Measurements from ENCODE around the gene MLLT10. TPM values are rescaled to one million over a fixed set of nuclear protein-coding genes. Genes with fewer than 3 reads are reported as not detected.
"Not testable (repeated sequence)": the region's sequence is repeated elsewhere in the genome, so short reads cannot be mapped to it uniquely, and the experiment has no call there.

Gene MLLT10
- total and polyA plus RNA-seq, 4 donors = 23.1 to 55.5 (median 32.6) TPM

DNA sequence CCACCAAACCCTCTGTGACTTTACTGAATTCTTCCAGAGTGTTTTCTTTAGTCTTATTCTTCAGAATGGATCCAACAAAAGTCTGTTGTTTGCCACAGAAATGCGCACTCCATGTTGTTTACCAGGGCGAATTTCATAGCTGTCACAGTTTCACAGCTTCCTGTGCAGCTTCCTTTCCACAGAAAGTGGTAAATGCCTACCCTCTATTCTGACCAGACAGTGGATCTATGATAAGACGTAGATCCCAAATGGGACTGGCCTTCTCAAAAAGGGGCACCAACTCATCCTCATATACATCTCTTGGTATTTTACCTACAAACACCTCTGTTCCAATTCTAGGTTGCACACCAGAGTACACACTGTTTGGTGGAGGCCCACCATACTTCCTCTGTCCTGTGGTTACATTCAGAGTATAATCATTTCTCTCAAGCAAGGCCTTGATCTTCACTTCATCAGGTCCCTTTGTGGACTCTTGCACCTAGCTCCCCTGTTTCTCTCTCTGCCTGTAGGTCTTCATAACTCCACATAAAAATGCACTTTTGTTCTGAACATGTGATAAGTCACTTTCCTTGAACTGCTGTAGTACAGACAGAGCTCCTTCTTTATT is 91.7 kb downstream of the MLLT10 start:
- Histone ChIP-seq H3K9me3 (ENCODE audit: control insufficient read depth, insufficient read depth, low read length) (no peaks in the 10 kb centered on the region), H3K27ac (ENCODE audit: low read depth, low read length) (no peak overlapping the region), H3K36me3 (ENCODE audit: control insufficient read depth, insufficient read depth, low read length) (peaks cover 5% of the 10 kb centered on the region), H3K4me1 (ENCODE audit: control insufficient read depth, insufficient read depth, low read length) (no peaks in the 10 kb centered on the region), H3K27me3 (ENCODE audit: control insufficient read depth, insufficient read depth, low read length) (no peaks in the 10 kb centered on the region), H3K4me3 (ENCODE audit: low read depth, low read length) (no peak overlapping the region)
- WGBS (ENCODE audit: insufficient coverage) = 88% methylated on average over 3 of the region's 3 CpGs
- DNase-seq (ENCODE audit: low read depth in 4 of 6, low spot score in 6 of 6) = no peak

- no peaks in the 10 kb centered on the region for H3K9me3 ChIP-seq (ENCODE audit: control insufficient read depth, insufficient read depth, low read length)
- DNase-seq (ENCODE audit: low read depth in 4 of 6, low spot score in 6 of 6) = no peak
- no peaks in the 10 kb centered on the region for H3K27me3 ChIP-seq (ENCODE audit: control insufficient read depth, insufficient read depth, low read length)
- no peak overlapping the region for H3K27ac ChIP-seq (ENCODE audit: low read depth, low read length)
- no peaks in the 10 kb centered on the region for H3K4me1 ChIP-seq (ENCODE audit: control insufficient read depth, insufficient read depth, low read length)
- no CpG with 5 or more reads among the region's 3 CpGs for WGBS (ENCODE audit: insufficient coverage)
- H3K36me3 ChIP-seq (ENCODE audit: control insufficient read depth, insufficient read depth, low read length) = peaks cover 3% of the 10 kb centered on the region
- H3K4me3 ChIP-seq (ENCODE audit: low read depth, low read length) = no peak overlapping the region
These were observed 92.6 kb downstream of the MLLT10 start for GRCh38 chr10:21626457-21627161.

DNA sequence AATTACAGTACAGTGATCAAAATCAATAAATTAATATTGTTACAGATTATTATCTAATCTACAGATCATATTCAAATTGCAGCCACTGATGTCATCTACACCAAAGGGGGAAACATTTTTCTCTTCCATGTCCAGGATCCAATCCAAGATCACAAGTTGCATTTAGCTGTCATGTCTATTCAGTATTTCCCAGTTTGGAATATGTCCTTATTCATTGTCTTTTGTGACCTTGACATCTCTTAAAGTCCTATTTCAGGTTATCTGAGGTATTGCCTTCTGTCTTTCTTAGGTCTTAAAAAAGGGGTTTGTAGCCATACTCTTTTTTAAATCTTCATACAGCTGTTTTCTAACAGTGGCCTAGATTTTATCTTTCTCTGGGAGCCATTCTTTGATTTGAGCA is 93.3 kb downstream of the MLLT10 start:
- no peak for DNase-seq (ENCODE audit: low read depth in 4 of 6, low spot score in 6 of 6)
- no peaks in the 10 kb centered on the region for H3K27me3 ChIP-seq (ENCODE audit: control insufficient read depth, insufficient read depth, low read length)
- no peaks in the 10 kb centered on the region for H3K4me1 ChIP-seq (ENCODE audit: control insufficient read depth, insufficient read depth, low read length)
- H3K4me3 ChIP-seq (ENCODE audit: low read depth, low read length) = no peak overlapping the region
- no peak overlapping the region for H3K27ac ChIP-seq (ENCODE audit: low read depth, low read length)
- peaks cover 3% of the 10 kb centered on the region for H3K36me3 ChIP-seq (ENCODE audit: control insufficient read depth, insufficient read depth, low read length)
- no peaks in the 10 kb centered on the region for H3K9me3 ChIP-seq (ENCODE audit: control insufficient read depth, insufficient read depth, low read length)

DNA sequence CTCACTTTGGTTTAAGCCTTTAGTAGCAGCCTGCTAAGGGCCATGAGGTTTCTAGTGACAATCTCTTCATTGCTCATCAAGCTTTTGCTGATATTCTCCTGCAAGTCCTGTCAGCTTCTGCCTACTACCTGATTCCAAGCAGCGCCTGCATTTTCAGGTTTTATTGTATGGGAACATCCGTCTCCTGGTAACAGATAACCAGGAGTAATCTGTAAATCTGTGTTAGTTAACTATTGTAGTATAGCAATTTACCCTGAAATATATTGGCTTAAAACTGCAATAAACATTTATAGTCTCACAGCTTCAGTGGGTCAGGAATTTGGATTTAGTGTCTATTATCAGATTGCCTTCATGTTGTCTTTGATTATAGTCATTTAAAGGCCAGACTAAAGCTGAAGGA is 94.0 kb downstream of the MLLT10 start:
- WGBS (ENCODE audit: insufficient coverage) = no CpG with 5 or more reads among the region's 2 CpGs
- Histone ChIP-seq H3K4me3 (ENCODE audit: low read depth, low read length) (no peak overlapping the region), H3K9me3 (ENCODE audit: control insufficient read depth, insufficient read depth, low read length) (no peaks in the 10 kb centered on the region), H3K36me3 (ENCODE audit: control insufficient read depth, insufficient read depth, low read length) (peaks cover 3% of the 10 kb centered on the region), H3K27me3 (ENCODE audit: control insufficient read depth, insufficient read depth, low read length) (no peaks in the 10 kb centered on the region), H3K4me1 (ENCODE audit: control insufficient read depth, insufficient read depth, low read length) (no peaks in the 10 kb centered on the region), H3K27ac (ENCODE audit: low read depth, low read length) (no peak overlapping the region)
- no peak for DNase-seq (ENCODE audit: low read depth in 4 of 6, low spot score in 6 of 6)

DNA sequence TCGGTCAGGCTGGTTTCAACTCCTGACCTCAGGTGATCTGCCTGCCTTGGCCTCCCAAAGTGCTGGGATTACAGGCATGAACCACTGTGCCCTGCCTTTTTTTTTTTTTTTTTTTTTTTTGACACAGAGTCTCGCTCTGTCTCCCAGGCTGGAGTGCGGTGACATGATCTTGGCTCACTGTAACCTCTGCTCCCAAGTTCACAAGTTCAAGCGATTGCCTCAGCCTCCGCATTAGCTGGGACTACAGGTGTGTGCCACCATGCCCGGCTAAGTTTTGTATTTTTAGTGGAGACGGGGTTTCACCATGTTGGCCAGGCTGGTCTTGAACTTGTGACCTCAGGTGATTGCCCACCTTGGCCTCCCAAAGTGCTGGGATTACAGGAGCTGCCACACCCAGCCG is 94.6 kb downstream of the MLLT10 start:
- not testable (repeated sequence) for H3K27ac ChIP-seq (ENCODE audit: low read depth, low read length); H3K4me1 ChIP-seq (ENCODE audit: control insufficient read depth, insufficient read depth, low read length); H3K36me3 ChIP-seq (ENCODE audit: control insufficient read depth, insufficient read depth, low read length); DNase-seq (ENCODE audit: low read depth in 4 of 6, low spot score in 6 of 6); H3K4me3 ChIP-seq (ENCODE audit: low read depth, low read length); H3K9me3 ChIP-seq (ENCODE audit: control insufficient read depth, insufficient read depth, low read length); H3K27me3 ChIP-seq (ENCODE audit: control insufficient read depth, insufficient read depth, low read length)
- 100% methylated on average over 7 of the region's 8 CpGs for WGBS (ENCODE audit: insufficient coverage)

GRCh38 chr10:21634599-21635365 is 100.8 kb downstream of the MLLT10 start:
- no peaks in the 10 kb centered on the region for H3K9me3 ChIP-seq (ENCODE audit: control insufficient read depth, insufficient read depth, low read length)
- no peaks in the 10 kb centered on the region for H3K4me1 ChIP-seq (ENCODE audit: control insufficient read depth, insufficient read depth, low read length)
- peaks cover 7% of the 10 kb centered on the region for H3K36me3 ChIP-seq (ENCODE audit: control insufficient read depth, insufficient read depth, low read length)
- no peak overlapping the region for H3K27ac ChIP-seq (ENCODE audit: low read depth, low read length)
- no peaks in the 10 kb centered on the region for H3K27me3 ChIP-seq (ENCODE audit: control insufficient read depth, insufficient read depth, low read length)
- 83% methylated on average over 1 of the region's 4 CpGs for WGBS (ENCODE audit: insufficient coverage)
- no peak for DNase-seq (ENCODE audit: low read depth in 4 of 6, low spot score in 6 of 6)
- H3K4me3 ChIP-seq (ENCODE audit: low read depth, low read length) = no peak overlapping the region

DNA sequence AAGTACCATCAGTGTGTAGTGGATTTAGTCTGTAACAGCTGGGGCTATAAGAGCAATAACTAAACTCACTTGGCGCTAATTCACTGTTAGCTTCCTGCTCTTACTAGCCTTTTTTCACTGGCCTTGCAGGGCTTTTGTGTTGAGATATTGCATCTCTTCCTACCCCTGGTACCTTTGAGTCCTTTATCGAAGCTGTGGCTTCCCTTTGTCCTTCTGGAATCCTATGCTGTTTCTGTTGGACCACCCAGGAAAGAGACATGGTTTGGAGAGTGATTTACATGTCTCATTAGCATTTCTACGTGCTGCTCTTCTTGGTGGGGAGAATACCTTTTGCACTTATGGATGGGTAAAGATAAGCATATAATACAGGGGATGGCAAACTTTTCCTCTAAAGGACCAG is 103.8 kb downstream of the MLLT10 start:
- Histone ChIP-seq H3K36me3 (ENCODE audit: control insufficient read depth, insufficient read depth, low read length) (peaks cover 7% of the 10 kb centered on the region), H3K9me3 (ENCODE audit: control insufficient read depth, insufficient read depth, low read length) (no peaks in the 10 kb centered on the region), H3K27me3 (ENCODE audit: control insufficient read depth, insufficient read depth, low read length) (no peaks in the 10 kb centered on the region), H3K4me3 (ENCODE audit: low read depth, low read length) (no peak overlapping the region), H3K27ac (ENCODE audit: low read depth, low read length) (no peak overlapping the region), H3K4me1 (ENCODE audit: control insufficient read depth, insufficient read depth, low read length) (no peaks in the 10 kb centered on the region)
- 100% methylated on average over 1 of the region's 3 CpGs for WGBS (ENCODE audit: insufficient coverage)
- no peak for DNase-seq (ENCODE audit: low read depth in 4 of 6, low spot score in 6 of 6)

GRCh38 chr10:21638681-21639080 is 104.6 kb downstream of the MLLT10 start:
- Histone ChIP-seq H3K36me3 (ENCODE audit: control insufficient read depth, insufficient read depth, low read length) (peaks cover 7% of the 10 kb centered on the region), H3K27ac (ENCODE audit: low read depth, low read length) (no peak overlapping the region), H3K9me3 (ENCODE audit: control insufficient read depth, insufficient read depth, low read length) (no peaks in the 10 kb centered on the region), H3K4me3 (ENCODE audit: low read depth, low read length) (no peak overlapping the region), H3K27me3 (ENCODE audit: control insufficient read depth, insufficient read depth, low read length) (no peaks in the 10 kb centered on the region), H3K4me1 (ENCODE audit: control insufficient read depth, insufficient read depth, low read length) (no peaks in the 10 kb centered on the region)
- 61% methylated on average over 2 of the region's 2 CpGs for WGBS (ENCODE audit: insufficient coverage)
- DNase-seq (ENCODE audit: low read depth in 4 of 6, low spot score in 6 of 6) = peak in 1 of 6 donors; percentile 9

- DNase-seq (ENCODE audit: low read depth in 4 of 6, low spot score in 6 of 6) = no peak
- H3K4me1 ChIP-seq (ENCODE audit: control insufficient read depth, insufficient read depth, low read length) = no peaks in the 10 kb centered on the region
These were observed 114.0 kb downstream of the MLLT10 start for GRCh38 chr10:21648040-21648439.

GRCh38 chr10:21649454-21649872 is 115.4 kb downstream of the MLLT10 start:
- no peak overlapping the region for H3K4me3 ChIP-seq (ENCODE audit: low read depth, low read length)
- WGBS (ENCODE audit: insufficient coverage) = 67% methylated on average over 4 of the region's 5 CpGs
- no peaks in the 10 kb centered on the region for H3K4me1 ChIP-seq (ENCODE audit: control insufficient read depth, insufficient read depth, low read length)
- H3K36me3 ChIP-seq (ENCODE audit: control insufficient read depth, insufficient read depth, low read length) = peaks cover 3% of the 10 kb centered on the region
- H3K9me3 ChIP-seq (ENCODE audit: control insufficient read depth, insufficient read depth, low read length) = no peaks in the 10 kb centered on the region
- H3K27ac ChIP-seq (ENCODE audit: low read depth, low read length) = no peak overlapping the region
- H3K27me3 ChIP-seq (ENCODE audit: control insufficient read depth, insufficient read depth, low read length) = no peaks in the 10 kb centered on the region
- DNase-seq (ENCODE audit: low read depth in 4 of 6, low spot score in 6 of 6) = no peak

More at GRCh38 chr10:21648040-21648439, 114.0 kb downstream of the MLLT10 start:
- Histone ChIP-seq H3K27ac (ENCODE audit: low read depth, low read length) (no peak overlapping the region), H3K36me3 (ENCODE audit: control insufficient read depth, insufficient read depth, low read length) (peaks cover 3% of the 10 kb centered on the region), H3K27me3 (ENCODE audit: control insufficient read depth, insufficient read depth, low read length) (no peaks in the 10 kb centered on the region), H3K4me3 (ENCODE audit: low read depth, low read length) (no peak overlapping the region), H3K9me3 (ENCODE audit: control insufficient read depth, insufficient read depth, low read length) (no peaks in the 10 kb centered on the region)

Measured in spinal cord (tissue), 10 donors.